Fibroblast of gingiva (primary cell): ENCODE data around the gene EIF1AD.
"Not testable (repeated sequence)": the region's sequence is repeated elsewhere in the genome, so short reads cannot be mapped to it uniquely, and the experiment has no call there.

Experiments used
- DNase-seq: peaks from one replicate; pipeline ENCODE4 v3.0.0-alpha.2; 2011; ENCODE audit warnings: low read depth

Gene EIF1AD

GRCh38 chr11:65968600-65969482 is 33.1 kb downstream of the EIF1AD start:
- no peak for DNase-seq

DNA sequence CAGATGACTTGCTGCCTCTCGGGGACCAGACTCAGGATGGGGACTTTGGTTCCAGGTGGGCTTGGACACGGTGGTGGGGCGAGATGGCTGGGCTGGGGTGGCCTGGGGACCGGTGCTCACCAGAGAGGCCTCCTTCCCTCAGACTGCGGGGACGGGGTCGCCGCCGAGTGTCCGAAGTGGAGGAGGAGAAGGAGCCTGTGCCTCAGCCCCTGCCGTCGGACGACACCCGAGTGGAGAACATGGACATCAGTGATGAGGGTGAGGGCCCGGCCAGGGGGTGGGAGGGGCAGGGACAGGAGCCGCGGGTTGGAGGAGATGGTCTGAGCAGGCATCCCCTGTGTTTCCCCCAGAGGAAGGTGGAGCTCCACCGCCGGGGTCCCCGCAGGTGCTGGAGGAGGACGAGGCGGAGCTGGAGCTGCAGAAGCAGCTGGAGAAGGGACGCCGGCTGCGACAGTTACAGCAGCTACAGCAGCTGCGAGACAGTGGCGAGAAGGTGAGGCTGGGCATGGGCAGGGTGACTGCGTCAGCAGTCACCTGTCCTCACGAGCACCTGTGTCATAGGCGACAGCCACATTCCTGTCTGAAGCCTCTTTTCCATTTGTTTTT is 34.5 kb downstream of the EIF1AD start:
- DNase-seq, result no peak

GRCh38 chr11:65965986-65966762 is 35.8 kb downstream of the EIF1AD start:
- no peak for DNase-seq

- DNase-seq, result no peak
These were observed 37.1 kb downstream of the EIF1AD start for GRCh38 chr11:65964906-65965305.

DNA sequence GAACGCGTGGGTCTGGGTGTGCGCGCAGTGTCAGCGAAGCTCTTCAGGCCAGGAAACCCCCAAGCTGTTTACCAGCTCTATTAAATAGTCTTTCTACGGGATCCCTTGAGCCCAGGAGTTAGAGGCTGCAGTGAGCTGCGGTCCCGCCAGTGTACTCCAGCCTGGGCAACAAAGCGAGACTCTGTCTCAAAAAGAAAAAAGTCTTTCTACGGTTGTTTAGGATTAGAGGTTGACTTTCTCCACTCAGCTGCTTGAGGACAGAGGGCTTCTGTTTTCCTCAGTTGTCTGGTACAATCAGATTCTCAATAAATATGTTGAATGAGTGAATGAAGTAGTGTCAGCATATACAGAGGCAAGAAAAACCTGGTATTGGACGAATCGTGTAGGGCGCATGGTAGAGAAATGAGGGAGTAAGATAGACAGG is 39.8 kb downstream of the EIF1AD start:
- no peak for DNase-seq

- DNase-seq, result peak; percentile 96
These were observed 40.5 kb downstream of the EIF1AD start, which contains the start of gene SART1 for GRCh38 chr11:65961267-65962140. Gene SART1, plus strand, starts transcription at chr11:65961734. Its CDS starts 47 bp downstream, at chr11:65961781.

DNA sequence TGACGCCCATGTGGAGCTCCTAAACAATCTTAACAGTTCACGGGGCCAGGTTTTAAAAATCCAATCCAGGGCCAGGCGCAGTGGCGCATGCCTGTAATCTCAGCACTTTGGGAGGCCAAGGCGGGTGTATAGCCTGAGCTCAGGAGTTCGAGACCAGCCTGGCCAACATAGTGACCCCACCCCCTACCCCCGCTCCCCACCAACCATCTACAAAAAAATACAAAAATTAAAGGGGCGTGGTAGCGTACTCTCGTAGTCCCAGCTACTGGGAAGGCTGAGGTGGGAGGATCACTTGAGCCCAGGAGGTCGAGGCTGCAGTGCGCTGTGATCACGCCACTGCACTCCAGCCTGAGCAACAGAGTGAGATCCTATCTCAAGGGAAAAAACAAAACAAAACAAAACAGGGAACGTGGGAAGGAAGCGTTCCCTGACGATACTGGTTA is 41.1 kb downstream of the EIF1AD start:
- no peak for DNase-seq

DNA sequence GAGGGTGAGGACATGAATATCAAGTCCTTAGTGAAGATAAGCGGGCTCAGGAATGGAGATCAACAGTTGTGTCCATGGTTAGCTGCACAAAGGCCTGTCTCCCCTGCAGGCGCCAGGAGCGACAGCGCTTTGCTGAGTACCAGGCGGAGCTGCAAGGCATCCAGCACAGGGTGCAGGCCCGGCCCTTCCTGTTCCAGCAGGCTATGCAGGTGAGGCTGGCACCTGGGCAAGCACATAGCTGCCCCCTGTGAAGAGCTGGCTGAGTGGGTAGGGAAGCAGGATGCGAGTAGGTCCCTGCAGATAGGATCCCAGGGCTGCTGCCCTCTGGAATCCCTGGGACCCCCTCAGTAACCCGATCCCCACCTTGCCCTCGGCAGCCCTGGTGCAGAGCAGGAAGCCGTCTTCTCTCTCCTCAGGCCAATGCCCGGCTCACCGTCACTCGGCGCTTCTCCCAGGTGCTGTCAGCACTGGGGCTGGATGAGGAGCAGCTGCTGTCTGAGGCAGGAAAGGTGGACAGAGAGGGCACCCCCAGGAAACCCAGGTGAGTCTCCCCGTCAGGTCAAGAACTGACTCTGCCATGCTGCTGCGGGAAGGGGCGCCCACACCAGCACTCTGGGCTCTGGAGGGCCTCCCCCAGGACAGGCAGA is 43.1 kb downstream of the EIF1AD start:
- DNase-seq, result no peak

- DNase-seq, result no peak
These were observed 43.7 kb downstream of the EIF1AD start for GRCh38 chr11:65958291-65958690.

DNA sequence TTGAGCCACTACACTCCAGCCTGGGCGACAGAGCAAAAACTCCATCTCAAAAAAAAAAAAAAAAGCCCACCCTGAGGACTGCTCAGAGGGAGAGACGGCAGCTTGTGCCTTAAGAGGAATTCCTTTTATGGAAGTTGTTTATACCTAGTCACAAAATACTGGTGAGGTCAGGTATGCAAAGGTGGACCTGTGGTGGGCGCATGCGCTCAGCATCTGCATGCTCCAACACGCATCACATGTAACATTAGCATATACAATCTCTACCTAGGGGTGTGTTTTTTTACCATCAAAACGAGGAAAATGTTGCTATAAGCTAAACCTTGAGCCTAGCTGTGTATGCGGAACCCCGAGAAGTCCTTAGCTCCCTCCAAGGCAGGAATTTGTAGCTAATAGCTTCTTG is 47.2 kb downstream of the EIF1AD start:
- no peak for DNase-seq

DNA sequence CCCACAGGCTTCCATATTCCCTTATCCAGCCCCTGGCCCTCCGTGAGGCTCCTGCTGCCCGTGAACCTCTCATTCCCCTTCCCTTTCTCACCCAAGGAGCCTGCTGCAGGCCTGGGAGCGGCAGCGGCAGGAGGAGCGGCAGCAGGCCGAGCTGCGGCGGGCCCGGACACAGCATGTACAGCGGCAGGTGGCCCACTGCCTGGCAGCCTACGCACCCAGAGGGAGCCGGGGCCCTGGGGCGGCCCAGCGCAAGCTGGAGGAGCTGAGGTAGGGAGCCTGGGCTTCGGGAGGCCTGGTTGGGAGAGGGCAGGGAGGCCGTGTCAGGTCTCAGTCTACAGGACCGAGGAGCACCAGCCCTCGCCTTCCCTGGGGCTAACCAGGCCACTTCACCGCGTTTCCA is 48.5 kb downstream of the EIF1AD start:
- DNase-seq, result no peak

- no peak for DNase-seq
These were observed 49.9 kb downstream of the EIF1AD start for GRCh38 chr11:65952052-65952521.

- not testable (repeated sequence) for DNase-seq
These were observed 50.3 kb downstream of the EIF1AD start for GRCh38 chr11:65951641-65952040.

GRCh38 chr11:65950711-65951110 is 51.2 kb downstream of the EIF1AD start:
- DNase-seq, result not testable (repeated sequence)

DNA sequence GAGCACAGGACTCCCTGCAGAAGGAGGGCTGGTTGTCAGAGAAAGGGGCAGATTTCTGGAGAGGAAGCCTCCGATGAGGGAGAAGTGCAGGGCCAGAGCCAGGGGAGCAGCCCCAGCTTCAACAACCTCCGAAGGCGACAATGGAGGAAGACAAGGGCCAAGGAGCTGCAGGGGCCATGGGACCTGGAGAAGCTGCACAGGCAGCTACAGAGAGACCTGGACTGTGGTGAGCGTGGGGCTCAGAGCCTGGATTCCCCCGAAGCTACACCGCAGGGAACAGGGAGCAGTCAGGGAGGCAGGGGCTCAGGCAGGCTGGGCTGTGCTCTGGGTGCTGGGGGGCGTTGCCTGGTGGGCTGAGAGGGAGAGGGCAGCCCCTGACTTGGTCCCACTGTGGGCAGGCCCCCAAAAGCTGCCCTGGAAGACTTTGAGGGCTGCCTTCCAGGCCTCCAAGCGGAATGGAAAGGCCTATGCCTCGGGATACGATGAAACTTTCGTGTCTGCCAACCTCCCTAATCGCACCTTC is 54.3 kb downstream of the EIF1AD start:
- no peak for DNase-seq

DNA sequence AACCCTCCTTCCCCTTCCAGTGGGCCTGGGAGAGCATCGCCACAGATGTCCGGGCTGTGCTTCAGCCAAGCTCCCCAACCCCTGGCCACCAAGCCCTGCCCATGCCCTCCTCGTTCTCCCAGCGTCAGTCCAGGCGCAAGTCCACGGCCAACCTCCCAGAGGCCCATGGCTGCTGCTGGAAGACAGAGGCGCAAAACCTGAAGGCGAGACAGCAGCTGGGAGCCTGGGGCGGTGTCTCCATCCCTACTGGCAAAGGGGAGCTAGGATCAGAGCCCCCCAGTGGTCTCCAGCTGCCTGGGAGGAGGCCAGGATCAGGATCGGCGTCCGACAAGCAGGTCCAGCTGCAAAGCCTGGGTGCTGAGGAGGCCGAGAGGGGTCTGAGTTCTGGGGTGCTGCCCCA is 54.8 kb downstream of the EIF1AD start:
- no peak for DNase-seq

DNA sequence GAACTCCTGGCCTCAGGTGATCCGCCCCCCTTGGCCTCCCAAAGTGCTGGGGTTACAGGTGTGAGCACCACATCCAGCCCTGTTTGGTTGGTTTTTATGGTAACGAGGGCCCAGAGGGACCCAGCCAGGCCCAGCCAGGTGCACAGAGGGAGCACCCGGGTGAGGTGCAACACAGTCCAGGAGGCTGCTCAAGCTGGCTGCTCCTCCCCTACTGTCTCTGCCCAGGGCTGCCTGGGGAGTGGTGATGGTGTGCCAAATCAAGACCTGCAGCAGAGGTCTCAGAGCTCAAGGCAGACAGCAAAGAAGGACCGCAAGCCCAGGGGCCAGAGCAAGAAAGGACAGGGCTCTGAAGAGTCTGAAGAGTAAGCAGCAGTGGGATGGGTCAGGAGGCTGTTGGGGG is 55.3 kb downstream of the EIF1AD start:
- DNase-seq, result no peak
